K562 (cell line): ENCODE results near the gene SGTB. TPM values are rescaled to one million over a fixed set of nuclear protein-coding genes. Genes with fewer than 3 reads are reported as not detected.

Experiments
- E2F3 ChIP-seq: fragments of 250-450 bp; sonication (Bioruptor Pico); IDR thresholded peaks from 2 replicates; pipeline ENCODE4 v1.4.0; 2020; ENCODE audit warnings: mild to moderate bottlenecking
- EGR1 ChIP-seq: fragments of 450-650 bp; conservative IDR thresholded peaks from 2 replicates; pipeline ENCODE4 v1.6.1; 2017; ENCODE audit warnings: mild to moderate bottlenecking
- FOSL1 ChIP-seq: fragments of 200-800 bp; sonication (Bioruptor generic); conservative IDR thresholded peaks from 2 replicates; pipeline ENCODE4 v1.6.1; 2016; ENCODE audit warnings: missing genetic modification characterization, missing compliant biosample characterization
- FUS ChIP-seq: fragments of 200-400 bp; formaldehyde crosslinking; optimal IDR thresholded peaks from 2 replicates; pipeline ENCODE3; 2017; ENCODE audit warnings: low read depth, low read length
- GABPB1 ChIP-seq: sonication (generic); formaldehyde crosslinking; IDR thresholded peaks from 2 replicates; pipeline ENCODE4 v1.8.0; 2022; ENCODE audit warnings: mild to moderate bottlenecking, missing genetic modification reagents
- GATAD2A ChIP-seq: fragments of 450-650 bp; IDR thresholded peaks from 2 replicates; pipeline ENCODE4 v1.6.1; 2017
- KDM5B ChIP-seq: fragments of 200-600 bp; sonication (generic); IDR thresholded peaks from 2 replicates; pipeline ENCODE4 v1.6.1; 2012; ENCODE audit warnings: low read depth, mild to moderate bottlenecking, moderate library complexity, low read length, control low read depth, inconsistent platforms; ENCODE audit not compliant: insufficient replicate concordance
- MAZ ChIP-seq, 2 experiments: fragments of 450-650 bp in 1 of 2; sonication (generic) in 1 of 2; formaldehyde crosslinking; IDR thresholded peaks in 1 of 2; conservative IDR thresholded peaks in 1 of 2; 2 replicates each; pipeline versions ENCODE4 v1.4.0 to v1.5.0; 2020; ENCODE audit warnings: mild to moderate bottlenecking in 1 of 2, missing genetic modification reagents in 1 of 2
- MCM5 ChIP-seq: fragments of 450-650 bp; IDR thresholded peaks from 2 replicates; pipeline ENCODE4 v1.6.1; 2016; ENCODE audit warnings: low read depth
- MIER1 ChIP-seq: fragments of 450-650 bp; IDR thresholded peaks from 2 replicates; pipeline ENCODE4 v1.6.1; 2016; ENCODE audit warnings: antibody characterized with exemption, mild to moderate bottlenecking, low read depth
- MYC ChIP-seq, 2 experiments: fragments of 250-450 bp in 1 of 2; sonication (Bioruptor Pico) in 1 of 2; IDR thresholded peaks; 2 replicates each; pipeline versions ENCODE4 v1.5.1 to v1.6.1; 2012 to 2021; ENCODE audit warnings: low read depth in 2 of 2, borderline replicate concordance in 1 of 2, improper control_type of control experiment in 1 of 2, low read length in 1 of 2, mild to moderate bottlenecking in 1 of 2, moderate library complexity in 1 of 2
- POLR2A ChIP-seq: fragments of 450-650 bp; conservative IDR thresholded peaks from 2 replicates; pipeline ENCODE4 v1.6.1; 2016
- RAD51 ChIP-seq: fragments of 450-650 bp; IDR thresholded peaks from 2 replicates; pipeline ENCODE4 v1.7.1; 2016; ENCODE audit warnings: low read depth, mild to moderate bottlenecking, borderline replicate concordance
- RBFOX2 ChIP-seq: fragments of 200-400 bp; formaldehyde crosslinking; IDR thresholded peaks from 2 replicates; pipeline ENCODE4 v1.6.1; 2017; ENCODE audit warnings: low read depth, mild to moderate bottlenecking, low read length, moderate library complexity
- SIN3A ChIP-seq, 2 experiments: fragments of 150-350 bp in 1 of 2; IDR thresholded peaks; 2 replicates each; pipeline ENCODE4 v1.6.1; 2011 to 2016; ENCODE audit warnings: borderline replicate concordance in 2 of 2, low read depth in 2 of 2, low read length in 2 of 2, mild to moderate bottlenecking in 2 of 2, moderate library complexity in 2 of 2; ENCODE audit not compliant: control insufficient read depth in 1 of 2
- STAG1 ChIP-seq: sonication (generic); formaldehyde crosslinking; IDR thresholded peaks from 2 replicates; pipeline ENCODE4 v1.5.0; 2020; ENCODE audit warnings: missing genetic modification reagents, borderline replicate concordance
- SUPT5H ChIP-seq: fragments of 450-650 bp; IDR thresholded peaks from 2 replicates; pipeline ENCODE4 v1.6.1; 2016
- TGIF2 ChIP-seq: sonication (generic); formaldehyde crosslinking; IDR thresholded peaks from 2 replicates; pipeline ENCODE4 v1.8.1; 2022; ENCODE audit warnings: mild to moderate bottlenecking, missing genetic modification reagents, moderate library complexity
- YY1 ChIP-seq, 3 experiments: IDR thresholded peaks; 2 replicates each; pipeline ENCODE4 v1.6.1; 2011; ENCODE audit warnings: low read length in 2 of 3, mild to moderate bottlenecking in 2 of 3, moderate library complexity in 2 of 3, borderline replicate concordance in 1 of 3, control low read depth in 1 of 3, low read depth in 1 of 3; ENCODE audit not compliant: insufficient read depth in 3 of 3, insufficient replicate concordance in 2 of 3, control insufficient read depth in 1 of 3, insufficient read length in 1 of 3; ENCODE audit errors: extremely low read depth in 1 of 3
- ZNF282 ChIP-seq: sonication (generic); formaldehyde crosslinking; IDR thresholded peaks from 2 replicates; pipeline ENCODE4 v1.8.1; 2023; ENCODE audit warnings: missing genetic modification reagents
- ZNF584 ChIP-seq: fragments of 200-800 bp; sonication (Bioruptor generic); IDR thresholded peaks from 2 replicates; pipeline ENCODE4 v1.6.1; 2016; ENCODE audit warnings: low read depth, mild to moderate bottlenecking, missing genetic modification characterization, missing compliant biosample characterization
- polyA plus RNA-seq, 8 experiments: library from polyadenylated mRNA; depleted of rRNA in 4 of 8; stranded (reverse) in 5 of 8; unstranded in 3 of 8; fragments of >200 nt; fragmentation: Nextera tagmentation in 2 of 8; fragmentation: Illumina TruSeq in 1 of 8; extraction: Ambion mirVana in 2 of 8; extraction: Trizol in 1 of 8; gene quantifications; 2 replicates each; pipeline versions ENCODE4 v1.2.1 to v1.2.3, GENCODE V29; 2011 to 2014; ENCODE audit warnings: inconsistent platforms in 1 of 8, missing spikeins in 1 of 8
- total RNA-seq, 7 experiments: library from RNA; depleted of rRNA in 6 of 7; stranded (reverse); fragments of >200 nt in 6 of 7; fragmentation: Illumina TruSeq in 2 of 7; extraction: Trizol in 2 of 7; gene quantifications; 2 replicates each; pipeline versions ENCODE4 v1.2.1 to v1.2.3, GENCODE V29; 2011 to 2021; ENCODE audit warnings: low replicate concordance in 1 of 7
- TF ChIP-seq, protein P1 (sequence below): fragments of 250-450 bp; sonication (Bioruptor Pico); IDR thresholded peaks from 2 replicates; pipeline ENCODE4 v1.8.0; 2021; ENCODE audit warnings: moderate library complexity, mild to moderate bottlenecking, inconsistent platforms
- TF ChIP-seq, protein P2 (sequence below): sonication (generic); formaldehyde crosslinking; IDR thresholded peaks from 2 replicates; pipeline ENCODE4 v1.9.0; 2022; ENCODE audit warnings: mild to moderate bottlenecking, missing genetic modification reagents
- TF ChIP-seq, protein P3 (sequence below): fragments of 250-450 bp; sonication (Bioruptor Pico); IDR thresholded peaks from 2 replicates; pipeline ENCODE4 v1.5.0; 2021

Gene SGTB
- total and polyA plus RNA-seq, 9 of the 15 experiments (the other 6 are each of a cell fraction or from before 2014, with no cell fraction given): 1.3 to 8.4 (median 4.8) TPM

DNA sequence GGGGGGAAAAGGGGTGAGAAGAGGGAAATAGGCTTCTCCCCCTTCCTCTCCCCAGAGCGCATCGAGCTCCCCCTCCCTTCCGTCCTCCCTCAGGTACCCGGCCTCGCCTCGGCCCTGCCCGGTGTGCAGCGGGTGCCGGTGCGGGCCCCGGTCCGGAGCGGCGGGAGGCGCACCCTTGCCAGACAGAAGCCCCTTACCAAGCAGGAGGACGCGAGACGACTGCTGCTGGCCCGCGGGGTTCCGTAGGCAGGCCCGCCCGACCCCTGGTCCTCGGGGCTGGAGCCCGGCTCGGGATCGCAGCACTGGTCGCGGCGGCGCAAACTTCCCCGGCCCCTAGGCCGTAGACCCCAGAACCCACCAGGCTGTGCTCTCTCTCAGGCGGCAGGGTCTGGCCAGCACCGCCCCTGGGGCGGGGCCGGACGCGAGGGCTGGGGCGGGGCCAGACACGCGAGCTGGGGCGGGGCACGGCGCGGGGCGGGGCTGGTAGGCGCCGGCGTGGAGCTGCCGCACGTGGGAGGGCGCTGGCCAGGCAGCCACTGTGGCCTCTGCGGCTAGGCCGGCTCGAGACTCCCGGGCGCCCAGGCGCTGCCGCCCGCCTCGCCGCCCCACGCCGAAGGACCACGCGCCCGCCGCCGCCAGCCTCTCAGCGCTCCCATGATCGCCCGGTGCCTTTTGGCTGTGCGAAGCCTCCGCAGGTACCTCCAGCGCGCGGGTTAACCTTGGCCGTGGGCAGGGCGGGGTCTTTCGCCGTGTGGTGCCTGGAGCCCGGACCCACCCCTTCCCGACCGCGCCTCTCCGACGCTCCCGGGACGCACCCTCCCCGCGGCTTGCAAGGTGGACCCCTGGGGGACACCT lies at the start of gene SGTB, which contains the start of gene NLN (continued):
- TF ChIP-seq, protein P1, sequence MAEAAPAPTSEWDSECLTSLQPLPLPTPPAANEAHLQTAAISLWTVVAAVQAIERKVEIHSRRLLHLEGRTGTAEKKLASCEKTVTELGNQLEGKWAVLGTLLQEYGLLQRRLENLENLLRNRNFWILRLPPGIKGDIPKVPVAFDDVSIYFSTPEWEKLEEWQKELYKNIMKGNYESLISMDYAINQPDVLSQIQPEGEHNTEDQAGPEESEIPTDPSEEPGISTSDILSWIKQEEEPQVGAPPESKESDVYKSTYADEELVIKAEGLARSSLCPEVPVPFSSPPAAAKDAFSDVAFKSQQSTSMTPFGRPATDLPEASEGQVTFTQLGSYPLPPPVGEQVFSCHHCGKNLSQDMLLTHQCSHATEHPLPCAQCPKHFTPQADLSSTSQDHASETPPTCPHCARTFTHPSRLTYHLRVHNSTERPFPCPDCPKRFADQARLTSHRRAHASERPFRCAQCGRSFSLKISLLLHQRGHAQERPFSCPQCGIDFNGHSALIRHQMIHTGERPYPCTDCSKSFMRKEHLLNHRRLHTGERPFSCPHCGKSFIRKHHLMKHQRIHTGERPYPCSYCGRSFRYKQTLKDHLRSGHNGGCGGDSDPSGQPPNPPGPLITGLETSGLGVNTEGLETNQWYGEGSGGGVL (CRISPR knock-in tag): no peak
- peak; percentile 50 for TF ChIP-seq SUPT5H
- TF ChIP-seq E2F3 (CRISPR knock-in tag): peak; percentile 63; the same call in 1 of the 2 replicates
- TF ChIP-seq KDM5B: peak; percentile 77
- 0 out of 2 replicates have a peak, but pooled peaks have one; percentile 41 for TF ChIP-seq ZNF584
- TF ChIP-seq TGIF2 (CRISPR knock-in tag): peak; percentile 89; the same call in 1 of the 2 replicates
- peak in 2 of 3 experiments; percentile 40 to 66 for TF ChIP-seq YY1 (IDR thresholded peaks at IDR 0.05; ENCODE audit: borderline replicate concordance in 1 of 3, control insufficient read depth in 1 of 3, extremely low read depth in 1 of 3, insufficient read depth in 3 of 3, insufficient read length in 1 of 3, insufficient replicate concordance in 2 of 3, low read depth in 1 of 3, low read length in 2 of 3)
- TF ChIP-seq POLR2A: peak; percentile 63
- TF ChIP-seq MCM5: no peak
- TF ChIP-seq, protein P2, sequence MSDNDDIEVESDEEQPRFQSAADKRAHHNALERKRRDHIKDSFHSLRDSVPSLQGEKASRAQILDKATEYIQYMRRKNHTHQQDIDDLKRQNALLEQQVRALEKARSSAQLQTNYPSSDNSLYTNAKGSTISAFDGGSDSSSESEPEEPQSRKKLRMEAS: no peak; the same call in 1 of the 2 replicates
- TF ChIP-seq RBFOX2: peak; percentile 84
- no peak for TF ChIP-seq MIER1
- peak; percentile 67 to 95; a peak in 3 of 4 replicates for TF ChIP-seq SIN3A (IDR thresholded peaks at IDR 0.05; ENCODE audit: borderline replicate concordance in 2 of 2, control insufficient read depth in 1 of 2, low read depth in 2 of 2, low read length in 2 of 2)
- TF ChIP-seq GATAD2A: peak; percentile 13; the same call in 1 of the 2 replicates
- TF ChIP-seq STAG1 (CRISPR knock-in tag): no peak
- peak; percentile 61 for TF ChIP-seq FUS
- 0 out of 2 replicates have a peak, but pooled peaks have one; percentile 18 for TF ChIP-seq EGR1
- TF ChIP-seq GABPB1 (CRISPR knock-in tag): no peak
- TF ChIP-seq ZNF282: 0 out of 2 replicates have a peak, but pooled peaks have one; percentile 30
- TF ChIP-seq, protein P3, sequence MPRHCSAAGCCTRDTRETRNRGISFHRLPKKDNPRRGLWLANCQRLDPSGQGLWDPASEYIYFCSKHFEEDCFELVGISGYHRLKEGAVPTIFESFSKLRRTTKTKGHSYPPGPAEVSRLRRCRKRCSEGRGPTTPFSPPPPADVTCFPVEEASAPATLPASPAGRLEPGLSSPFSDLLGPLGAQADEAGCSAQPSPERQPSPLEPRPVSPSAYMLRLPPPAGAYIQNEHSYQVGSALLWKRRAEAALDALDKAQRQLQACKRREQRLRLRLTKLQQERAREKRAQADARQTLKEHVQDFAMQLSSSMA (CRISPR knock-in tag): no peak
- peak; percentile 40 to 59; a peak in 2 of 4 replicates for TF ChIP-seq MAZ (CRISPR knock-in tag; conservative IDR thresholded peaks at IDR 0.05 in 1 of 2, IDR thresholded peaks at IDR 0.05 in 1 of 2)
- 0 out of 2 replicates have a peak, but pooled peaks have one; percentile 29 for TF ChIP-seq FOSL1 (tag)
- no peak for TF ChIP-seq RAD51
- TF ChIP-seq MYC (IDR thresholded peaks at IDR 0.05; ENCODE audit: low read depth, low read length): peak; percentile 89
- no peak for TF ChIP-seq MYC (CRISPR knock-in tag; IDR thresholded peaks at IDR 0.05; ENCODE audit: borderline replicate concordance, low read depth)
